ENCODE results near the gene TM9SF2.

Gene TM9SF2

GRCh38 chr13:99587021-99587420 lies 85.7 kb downstream of the TM9SF2 start:
- Histone ChIP-seq H3K4me3 (replicated peaks; ENCODE audit: low read depth, low read length) (no peak overlapping the region), H3K27me3 (replicated peaks; ENCODE audit: control insufficient read depth, insufficient read depth, low read length) (no peaks in the 10 kb centered on the region), H3K36me3 (ENCODE audit: control insufficient read depth, insufficient read depth, low read length) (no peaks in the 10 kb centered on the region)
- TF ChIP-seq CTCF (IDR thresholded peaks at IDR 0.05; ENCODE audit: insufficient read depth, low read length, poor library complexity, severe bottlenecking), result no peak
- no peak for DNase-seq (ENCODE audit: extremely low read depth, insufficient read length)

GRCh38 chr13:99587893-99588606 lies 86.8 kb downstream of the TM9SF2 start:
- no peaks in the 10 kb centered on the region for H3K27me3 ChIP-seq (replicated peaks; ENCODE audit: control insufficient read depth, insufficient read depth, low read length)
- TF ChIP-seq CTCF (IDR thresholded peaks at IDR 0.05; ENCODE audit: insufficient read depth, low read length, poor library complexity, severe bottlenecking), result no peak
- no peak overlapping the region for H3K4me3 ChIP-seq (replicated peaks; ENCODE audit: low read depth, low read length)
- H3K36me3 ChIP-seq (ENCODE audit: control insufficient read depth, insufficient read depth, low read length), result no peaks in the 10 kb centered on the region
- DNase-seq (ENCODE audit: extremely low read depth, insufficient read length), result no peak

GRCh38 chr13:99589575-99589974 lies 88.3 kb downstream of the TM9SF2 start:
- DNase-seq (ENCODE audit: extremely low read depth, insufficient read length), result no peak
- Histone ChIP-seq H3K36me3 (ENCODE audit: control insufficient read depth, insufficient read depth, low read length) (no peaks in the 10 kb centered on the region), H3K4me3 (replicated peaks; ENCODE audit: low read depth, low read length) (no peak overlapping the region), H3K27me3 (replicated peaks; ENCODE audit: control insufficient read depth, insufficient read depth, low read length) (no peaks in the 10 kb centered on the region)
- TF ChIP-seq CTCF (IDR thresholded peaks at IDR 0.05; ENCODE audit: insufficient read depth, low read length, poor library complexity, severe bottlenecking), result no peak

GRCh38 chr13:99590519-99591011 lies 89.3 kb downstream of the TM9SF2 start:
- no peak for DNase-seq (ENCODE audit: extremely low read depth, insufficient read length)
- no peaks in the 10 kb centered on the region for H3K27me3 ChIP-seq (replicated peaks; ENCODE audit: control insufficient read depth, insufficient read depth, low read length)
- H3K4me3 ChIP-seq (replicated peaks; ENCODE audit: low read depth, low read length), result no peak overlapping the region
- no peak for TF ChIP-seq CTCF (IDR thresholded peaks at IDR 0.05; ENCODE audit: insufficient read depth, low read length, poor library complexity, severe bottlenecking)
- H3K36me3 ChIP-seq (ENCODE audit: control insufficient read depth, insufficient read depth, low read length), result no peaks in the 10 kb centered on the region

GRCh38 chr13:99596180-99596579 lies 94.9 kb downstream of the TM9SF2 start:
- Histone ChIP-seq H3K36me3 (ENCODE audit: control insufficient read depth, insufficient read depth, low read length) (no peaks in the 10 kb centered on the region), H3K4me3 (replicated peaks; ENCODE audit: low read depth, low read length) (no peak overlapping the region), H3K27me3 (replicated peaks; ENCODE audit: control insufficient read depth, insufficient read depth, low read length) (no peaks in the 10 kb centered on the region)
- DNase-seq (ENCODE audit: extremely low read depth, insufficient read length), result no peak
- no peak for TF ChIP-seq CTCF (IDR thresholded peaks at IDR 0.05; ENCODE audit: insufficient read depth, low read length, poor library complexity, severe bottlenecking)
